HepG2 (cell line): ENCODE data around the gene CTBP1. TPM values are rescaled to one million over a fixed set of nuclear protein-coding genes. Genes with fewer than 3 reads are reported as not detected.

Experiments
- ATAC-seq: fragments of 200-7000 bp; cut with Tn5 transposase; 3 replicates; pipeline ENCODE4 v1.9.1; 2020; ENCODE audit warnings: mild to moderate bottlenecking, moderate library complexity
- BruUV-seq: library from RNA; stranded (reverse); fragments of 400-500 nt; replicated peaks from 2 replicates; lab custom pipeline; 2021; lab: Mats Ljungman, UMichigan
- CTCF ChIA-PET: fragments of 300-600 bp; formaldehyde crosslinking; extraction: SDS; loops from one replicate; lab custom pipeline; 2021; ENCODE audit warnings: low total read pairs, inconsistent platforms, low intra/inter-chr PET ratio; lab: Yijun Ruan, JAX
- POLR2A ChIA-PET: fragments of 350-600 bp; sonication (Branson Sonifier 250); formaldehyde crosslinking; loops from one replicate; lab custom pipeline; 2020; ENCODE audit warnings: antibody characterized with exemption, inconsistent platforms; lab: Yijun Ruan, JAX
- DNase-seq: peaks from one replicate; pipeline ENCODE4 v3.0.0-alpha.2; 2015; ENCODE audit warnings: low spot score
- FAIRE-seq: peaks from 3 replicates; lab custom pipeline; 2011; peaks lifted over from hg19 to GRCh38; lab: Jason Lieb, UNC
- H2AFZ ChIP-seq: one replicate; pipeline ENCODE4 v1.6.1; 2011; ENCODE audit warnings: low read length, inconsistent platforms
- H3K27ac ChIP-seq: fragments of 300-600 bp; 3 replicates; pipeline ENCODE4 v1.8.0; 2011; ENCODE audit warnings: mixed run types, mild to moderate bottlenecking, mixed read lengths, low read length, inconsistent platforms; ENCODE audit not compliant: insufficient read depth; ENCODE audit errors: extremely low read length
- H3K27me3 ChIP-seq, 2 experiments: fragments of 200-600 bp in 1 of 2; 2 replicates in 1 of 2; 3 replicates in 1 of 2; pipeline versions ENCODE4 v1.6.0 to v1.8.0; 2011; ENCODE audit warnings: low read length in 2 of 2, mild to moderate bottlenecking in 2 of 2, moderate library complexity in 2 of 2, inconsistent platforms in 1 of 2; ENCODE audit not compliant: insufficient read depth in 2 of 2, control insufficient read depth in 1 of 2
- H3K36me3 ChIP-seq, 2 experiments: fragments of 200-600 bp in 1 of 2; replicated peaks in 1 of 2; 2 replicates in 1 of 2; 3 replicates in 1 of 2; pipeline versions ENCODE4 v1.5.1 to v1.8.0; 2011; ENCODE audit warnings: low read length in 2 of 2, inconsistent platforms in 1 of 2; ENCODE audit not compliant: insufficient read depth in 2 of 2, control insufficient read depth in 1 of 2
- H3K4me1 ChIP-seq: 2 replicates; pipeline ENCODE4 v1.5.1; 2012; ENCODE audit warnings: low read length, inconsistent platforms; ENCODE audit not compliant: insufficient read depth
- H3K4me2 ChIP-seq: 2 replicates; pipeline ENCODE4 v1.6.0; 2011; ENCODE audit warnings: low read depth, low read length, inconsistent platforms
- H3K4me3 ChIP-seq, 3 experiments: fragments of 200-600 bp in 1 of 3; sonication (generic), shearing (Covaris generic) in 1 of 3; replicated peaks in 1 of 3; 2 replicates each; pipeline ENCODE4 v1.5.1; 2011 to 2016; ENCODE audit warnings: low read length in 3 of 3, inconsistent platforms in 2 of 3, low read depth in 2 of 3, mild to moderate bottlenecking in 2 of 3, control low read depth in 1 of 3, mixed read lengths in 1 of 3; ENCODE audit not compliant: insufficient read depth in 1 of 3
- H3K79me2 ChIP-seq: one replicate; pipeline ENCODE4 v1.6.1; 2011; ENCODE audit warnings: low read length, inconsistent platforms; ENCODE audit not compliant: insufficient read depth
- H3K9ac ChIP-seq: 2 replicates; pipeline ENCODE4 v1.6.0; 2011; ENCODE audit warnings: mild to moderate bottlenecking, low read depth, low read length, inconsistent platforms; ENCODE audit not compliant: insufficient read depth
- H3K9me3 ChIP-seq: 2 replicates; pipeline ENCODE4 v1.5.1; 2012; ENCODE audit warnings: mild to moderate bottlenecking, low read length
- H4K20me1 ChIP-seq: 2 replicates; pipeline ENCODE4 v1.6.0; 2011; ENCODE audit warnings: inconsistent platforms, mild to moderate bottlenecking, low read length, moderate library complexity; ENCODE audit not compliant: insufficient read depth
- ELF4 ChIP-seq: sonication (generic); formaldehyde crosslinking; IDR thresholded peaks from 2 replicates; pipeline ENCODE4 v1.5.0; 2020; ENCODE audit warnings: missing genetic modification reagents, mild to moderate bottlenecking, moderate library complexity, borderline replicate concordance
- RERE ChIP-seq: IDR thresholded peaks from 2 replicates; pipeline ENCODE4 v1.6.1; 2016; ENCODE audit warnings: low read depth, missing genetic modification reagents, missing compliant biosample characterization
- TBL1XR1 ChIP-seq: fragments of 150-350 bp; IDR thresholded peaks from 2 replicates; pipeline ENCODE4 v1.6.1; 2014; ENCODE audit warnings: borderline replicate concordance, low read length; ENCODE audit not compliant: partially characterized antibody
- TGIF2 ChIP-seq: IDR thresholded peaks from 2 replicates; pipeline ENCODE4 v1.6.1; 2016; ENCODE audit warnings: control low read depth, missing compliant biosample characterization
- ZNF672 ChIP-seq: sonication (generic); formaldehyde crosslinking; IDR thresholded peaks from 2 replicates; pipeline ENCODE4 v1.8.1; 2022; ENCODE audit warnings: missing genetic modification reagents
- whole genome bisulfite sequencing: methylation state at CpG from one replicate; pipeline ENCODE4 v1.1.6; 2017; ENCODE audit warnings: low lambda C conversion rate; 5-methylcytosine and 5-hydroxymethylcytosine counted together
- in situ Hi-C: cut with HindIII; loops from 2 replicates; pipeline ENCODE4 v1.10.0; 2017; ENCODE audit warnings: low pct_unique_long_range_greater_than_20kb; ENCODE audit not compliant: extremely low pct_ligation_motif_present
- intact Hi-C: fragments of 100-400 bp; cut with micrococcal nuclease; formaldehyde crosslinking; loops from one replicate; pipeline ENCODE4 v1.10.0; 2022; ENCODE audit not compliant: unreplicated experiment
- polyA plus RNA-seq, 8 experiments: library from polyadenylated mRNA; depleted of rRNA in 3 of 8; stranded (reverse) in 7 of 8; unstranded in 1 of 8; fragments of >200 nt; fragmentation: Illumina TruSeq in 4 of 8; extraction: Trizol in 4 of 8; gene quantifications; 2 replicates each; pipeline versions ENCODE4 v1.2.1 to v1.2.3, GENCODE V29; 2011 to 2016; ENCODE audit warnings: low read depth in 4 of 8, missing spikeins in 1 of 8, mixed read lengths in 1 of 8; ENCODE audit not compliant: insufficient read depth in 1 of 8
- total RNA-seq, 5 experiments: library from RNA; depleted of rRNA; stranded (reverse); fragments of >200 nt; fragmentation: Illumina TruSeq; extraction: Trizol; gene quantifications; 2 replicates each; pipeline ENCODE4 v1.2.3, GENCODE V29; 2016; ENCODE audit warnings: low read depth in 1 of 5

The CTBP1 gene
- total and polyA plus RNA-seq, 2 of the 13 experiments (the other 11 are each of a cell fraction or from before 2014, with no cell fraction given): 78.5 to 112 TPM

- POLR2A ChIA-PET: no interaction called here
- in situ Hi-C loops: no loop called here
- TF ChIP-seq TGIF2 (CRISPR knock-in tag) (no peak), RERE (no peak), TBL1XR1 (no peak), ELF4 (CRISPR knock-in tag) (no peak), ZNF672 (no peak)
Measured at GRCh38 chr4:1218634-1219565, 30.0 kb downstream of the CTBP1 start.

More at GRCh38 chr4:1218634-1219565, 30.0 kb downstream of the CTBP1 start:
- H3K4me2 ChIP-seq: no peak overlapping the region
- no peak overlapping the region for H3K9ac ChIP-seq
- no peak overlapping the region for H3K4me3 ChIP-seq
- no peak overlapping the region for H3K27ac ChIP-seq
- DNase-seq (no peak), FAIRE-seq (no peak), ATAC-seq (no peak)
- CTCF ChIA-PET: no interaction called here
- H4K20me1 ChIP-seq: no peaks in the 10 kb centered on the region
- no peaks in the 10 kb centered on the region for H3K27me3 ChIP-seq
- no peak overlapping the region for H2AFZ ChIP-seq
- no peaks in the 10 kb centered on the region for H3K79me2 ChIP-seq
- intact Hi-C loops: no loop called here
- 97% methylated on average over 21 of the region's 21 CpGs for WGBS
- H3K4me1 ChIP-seq: no peaks in the 10 kb centered on the region
- H3K36me3 ChIP-seq: peaks cover 15 to 43% of the 10 kb centered on the region in 2 experiments
- no TSS peak for BruUV-seq
- H3K9me3 ChIP-seq: no peaks in the 10 kb centered on the region
